ENCODE results near the gene LLPH. TPM values are rescaled to one million over a fixed set of nuclear protein-coding genes. Genes with fewer than 3 reads are reported as not detected.

The LLPH gene
- total and polyA plus RNA-seq, 9 donors = 3.3 to 56.0 (median 21.5) TPM

DNA sequence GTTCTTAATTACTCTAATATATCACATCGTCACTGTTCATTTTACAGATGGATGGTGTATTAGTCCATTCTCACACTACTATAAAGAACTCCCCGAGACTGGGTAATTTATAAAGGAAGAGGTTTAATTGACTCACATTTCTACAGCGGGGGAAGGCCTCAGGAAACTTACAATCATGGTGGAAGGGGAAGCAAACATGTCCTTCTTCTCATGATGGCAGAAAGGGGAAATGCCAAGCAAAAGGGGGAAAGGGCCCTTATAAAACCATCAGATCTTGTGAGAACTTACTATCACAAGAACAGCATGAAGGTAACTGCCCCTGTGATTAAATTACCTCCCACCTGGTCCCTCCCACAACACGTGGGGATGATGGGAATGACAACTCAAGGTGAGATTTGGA is 32.7 kb upstream of the LLPH start:
- WGBS, 3 donors = 59 to 73% (median 70%) methylated on average over 4 of the region's 4 CpGs
- H3K9me3 ChIP-seq = no peaks in the 10 kb centered on the region

DNA sequence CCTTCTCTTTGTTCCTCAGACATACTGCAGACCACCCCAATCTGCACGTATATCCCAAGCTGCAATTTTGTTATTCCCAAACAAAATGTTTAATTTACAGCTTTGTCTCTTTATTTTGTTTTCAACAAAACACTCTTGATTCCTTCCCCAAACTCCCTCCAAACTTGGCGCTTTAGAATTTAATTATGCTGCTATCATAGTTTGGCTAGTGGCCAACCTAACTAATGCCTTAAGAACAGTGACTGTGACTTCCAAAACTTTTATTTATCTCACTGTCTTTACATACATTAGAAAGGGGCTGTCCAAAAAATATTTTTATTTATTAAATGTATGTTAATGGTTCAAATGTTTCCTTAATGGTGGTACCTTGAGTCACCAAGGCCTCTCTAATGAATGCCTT is 32.2 kb upstream of the LLPH start:
- H3K9me3 ChIP-seq = no peaks in the 10 kb centered on the region
- peaks cover 1% of the 10 kb centered on the region for H3K4me1 ChIP-seq (ENCODE audit: insufficient read depth)
- intact Hi-C loops (cut with DNase I) = no loop called here
- no peak overlapping the region for H3K4me3 ChIP-seq
- WGBS, 3 donors = 38 to 50% (median 43%) methylated on average over 2 of the region's 2 CpGs
- no peak for DNase-seq
- H3K27me3 ChIP-seq = no peaks in the 10 kb centered on the region
- TF ChIP-seq EP300 (IDR thresholded peaks at IDR 0.05) = no peak
- H3K27ac ChIP-seq = no peak overlapping the region
- H3K36me3 ChIP-seq = no peaks in the 10 kb centered on the region

More for the DNA sequence above, 32.7 kb upstream of the LLPH start:
- TF ChIP-seq EP300 (IDR thresholded peaks at IDR 0.05) = no peak
- TF ChIP-seq, protein P1, sequence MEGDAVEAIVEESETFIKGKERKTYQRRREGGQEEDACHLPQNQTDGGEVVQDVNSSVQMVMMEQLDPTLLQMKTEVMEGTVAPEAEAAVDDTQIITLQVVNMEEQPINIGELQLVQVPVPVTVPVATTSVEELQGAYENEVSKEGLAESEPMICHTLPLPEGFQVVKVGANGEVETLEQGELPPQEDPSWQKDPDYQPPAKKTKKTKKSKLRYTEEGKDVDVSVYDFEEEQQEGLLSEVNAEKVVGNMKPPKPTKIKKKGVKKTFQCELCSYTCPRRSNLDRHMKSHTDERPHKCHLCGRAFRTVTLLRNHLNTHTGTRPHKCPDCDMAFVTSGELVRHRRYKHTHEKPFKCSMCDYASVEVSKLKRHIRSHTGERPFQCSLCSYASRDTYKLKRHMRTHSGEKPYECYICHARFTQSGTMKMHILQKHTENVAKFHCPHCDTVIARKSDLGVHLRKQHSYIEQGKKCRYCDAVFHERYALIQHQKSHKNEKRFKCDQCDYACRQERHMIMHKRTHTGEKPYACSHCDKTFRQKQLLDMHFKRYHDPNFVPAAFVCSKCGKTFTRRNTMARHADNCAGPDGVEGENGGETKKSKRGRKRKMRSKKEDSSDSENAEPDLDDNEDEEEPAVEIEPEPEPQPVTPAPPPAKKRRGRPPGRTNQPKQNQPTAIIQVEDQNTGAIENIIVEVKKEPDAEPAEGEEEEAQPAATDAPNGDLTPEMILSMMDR (IDR thresholded peaks at IDR 0.05) = no peak
- TF ChIP-seq POLR2A (IDR thresholded peaks at IDR 0.05) = no peak
- intact Hi-C loops (cut with DNase I) = no loop called here
- H3K4me1 ChIP-seq (ENCODE audit: insufficient read depth) = peaks cover 2% of the 10 kb centered on the region
- no peak overlapping the region for H3K4me3 ChIP-seq
- no peak overlapping the region for H3K27ac ChIP-seq
- no peak for DNase-seq
- no peaks in the 10 kb centered on the region for H3K36me3 ChIP-seq
- no peaks in the 10 kb centered on the region for H3K27me3 ChIP-seq

DNA sequence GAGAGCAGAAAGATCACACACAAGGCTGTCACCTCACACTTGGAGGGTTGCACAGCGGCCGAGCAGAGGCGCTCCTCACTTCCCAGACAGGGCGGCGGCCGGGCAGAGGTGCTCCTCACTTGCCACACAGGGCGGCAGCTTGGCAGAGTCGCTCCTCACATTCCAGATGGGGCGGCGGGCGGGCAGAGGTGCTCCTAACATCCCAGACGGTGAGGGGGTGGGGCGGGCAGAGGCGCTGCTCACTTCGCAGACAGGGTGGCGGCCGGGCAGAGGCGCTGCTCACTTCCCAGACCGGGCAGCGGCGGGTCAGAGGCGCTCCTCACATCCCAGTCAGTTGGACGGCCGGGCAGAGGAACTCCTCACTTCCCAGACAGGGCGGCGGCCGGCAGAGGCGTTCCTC is 30.2 kb upstream of the LLPH start:
- no peak overlapping the region for H3K4me3 ChIP-seq
- H3K27me3 ChIP-seq = no peaks in the 10 kb centered on the region
- no peaks in the 10 kb centered on the region for H3K9me3 ChIP-seq
- H3K4me1 ChIP-seq (ENCODE audit: insufficient read depth) = peaks cover 2% of the 10 kb centered on the region
- DNase-seq = no peak
- no peaks in the 10 kb centered on the region for H3K36me3 ChIP-seq
- WGBS, 3 donors = 90 to 96% (median 96%) methylated on average over 25 to 28 of the region's 28 CpGs
- H3K27ac ChIP-seq = no peak overlapping the region
- intact Hi-C loops (cut with DNase I) = no loop called here
- TF ChIP-seq, protein P1 (IDR thresholded peaks at IDR 0.05) = no peak
- TF ChIP-seq POLR2A (IDR thresholded peaks at IDR 0.05) = no peak

DNA sequence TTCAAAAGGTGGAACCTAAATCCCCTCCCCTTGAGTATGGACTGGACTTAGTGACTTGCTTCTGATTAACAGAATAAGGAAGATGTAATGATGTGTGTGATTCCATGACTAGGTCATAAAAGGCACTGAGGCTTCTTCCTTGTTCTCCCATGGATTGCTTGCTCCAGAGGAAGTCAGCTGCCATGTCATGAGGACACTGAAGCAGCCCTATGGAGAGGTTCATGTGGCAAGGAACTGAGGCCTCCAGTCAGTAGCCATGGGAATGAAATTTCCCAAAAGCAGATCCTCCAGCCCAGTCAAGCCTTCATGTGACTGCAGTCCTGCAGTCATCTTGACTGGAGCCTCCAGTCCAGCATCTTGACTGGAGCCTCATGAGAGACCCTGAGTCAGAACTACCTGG is 28.6 kb upstream of the LLPH start:
- intact Hi-C loops (cut with DNase I) = no loop called here
- Histone ChIP-seq H3K9me3 (no peaks in the 10 kb centered on the region), H3K36me3 (no peaks in the 10 kb centered on the region), H3K4me3 (no peak overlapping the region), H3K4me1 (ENCODE audit: insufficient read depth) (peaks cover 5% of the 10 kb centered on the region), H3K27ac (no peak overlapping the region), H3K27me3 (no peaks in the 10 kb centered on the region)
- DNase-seq = no peak
- TF ChIP-seq POLR2A (IDR thresholded peaks at IDR 0.05) = no peak
- TF ChIP-seq, protein P1 (IDR thresholded peaks at IDR 0.05) = no peak
- TF ChIP-seq EP300 (IDR thresholded peaks at IDR 0.05) = no peak

DNA sequence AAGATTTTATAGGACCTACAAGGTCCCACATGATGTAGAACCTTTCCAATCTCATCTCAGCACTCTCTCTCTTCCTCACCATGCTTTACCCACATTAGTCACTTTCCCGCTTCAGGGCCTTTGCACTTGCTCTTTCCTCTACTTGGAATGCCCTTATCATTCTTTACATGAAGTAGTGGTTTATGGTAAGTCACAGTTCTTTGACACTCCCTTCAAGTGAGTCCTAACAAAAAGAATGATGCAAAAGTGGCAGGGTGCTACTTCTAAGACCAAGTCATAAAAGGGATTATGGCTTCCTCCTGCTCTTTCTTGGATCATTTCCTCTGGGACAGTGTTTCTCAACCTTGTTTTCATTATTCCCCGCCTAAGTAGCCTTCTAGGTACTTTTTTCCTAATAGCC is 26.1 kb upstream of the LLPH start:
- intact Hi-C loops (cut with DNase I) = no loop called here
- Histone ChIP-seq H3K27me3 (no peaks in the 10 kb centered on the region), H3K4me1 (ENCODE audit: insufficient read depth) (peaks cover 4% of the 10 kb centered on the region), H3K4me3 (no peak overlapping the region), H3K36me3 (no peaks in the 10 kb centered on the region), H3K9me3 (no peaks in the 10 kb centered on the region), H3K27ac (no peak overlapping the region)
- DNase-seq = no peak
- 96 to 100% (median 98%) methylated on average over 2 of the region's 2 CpGs for WGBS, 3 donors
- TF ChIP-seq EP300 (IDR thresholded peaks at IDR 0.05) (no peak), POLR2A (IDR thresholded peaks at IDR 0.05) (no peak)
- TF ChIP-seq, protein P1 (IDR thresholded peaks at IDR 0.05) = no peak
